ENCODE data around the gene NISCH.

Gene NISCH

DNA sequence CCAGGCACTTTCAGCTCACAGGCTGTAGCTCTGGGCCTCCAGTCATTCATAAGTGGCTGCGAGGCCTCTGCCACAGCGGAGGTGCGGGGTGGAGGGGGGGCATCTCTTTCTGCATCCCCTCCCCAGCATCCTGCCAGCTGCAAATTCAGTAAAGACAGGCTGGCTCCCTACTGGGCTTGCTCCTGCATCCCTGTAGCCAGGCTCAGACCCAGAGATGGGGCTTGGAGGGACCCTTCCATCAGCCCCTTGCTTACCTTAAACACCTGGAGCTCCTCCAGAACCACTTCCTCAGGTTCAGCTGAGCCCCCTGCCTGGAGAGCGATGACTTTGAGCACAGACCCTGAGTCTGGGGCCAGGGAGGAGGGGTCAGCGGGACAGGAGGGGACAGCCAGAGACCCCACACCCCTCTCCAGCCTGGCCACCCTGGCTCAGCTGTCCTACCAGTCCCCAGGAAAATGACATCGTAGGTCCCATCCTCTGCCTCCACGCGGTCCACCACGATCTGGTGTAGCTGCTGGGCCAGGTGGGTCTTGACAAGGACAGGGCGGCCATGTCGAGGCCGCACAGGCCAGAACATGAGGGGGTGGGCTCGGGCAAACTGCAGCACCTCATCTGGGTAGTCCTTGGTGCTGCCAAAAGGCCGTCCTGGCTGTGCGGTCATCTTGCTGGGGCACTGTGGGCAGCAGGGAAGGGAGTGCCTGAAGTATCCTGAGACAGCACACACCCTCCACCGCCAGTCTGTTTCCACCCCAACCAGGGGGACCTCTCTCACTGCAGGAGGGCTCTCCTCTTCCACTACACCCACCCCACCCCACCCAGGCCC lies 15.8 kb upstream of the NISCH start:
- H3K79me2 ChIP-seq (ENCODE audit: low read length): no peaks in the 10 kb centered on the region
- H4K20me1 ChIP-seq (ENCODE audit: insufficient read depth, low read length): no peaks in the 10 kb centered on the region
- H3K9ac ChIP-seq (ENCODE audit: low read length): no peak overlapping the region

DNA sequence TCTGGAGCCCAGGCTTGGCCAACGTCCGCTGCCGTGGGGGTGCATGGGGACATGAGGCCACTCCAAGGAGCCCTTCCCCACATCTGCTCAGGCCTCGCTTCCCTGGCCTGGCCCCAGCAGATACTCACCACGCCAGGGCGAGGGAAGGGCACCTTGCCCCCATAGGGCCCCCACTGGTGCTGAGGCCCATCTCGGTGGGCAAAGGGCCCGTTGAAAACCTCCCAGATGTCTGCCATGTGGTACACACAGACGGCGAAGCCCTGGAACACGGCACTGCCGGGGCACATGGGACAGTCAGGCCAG lies 15.2 kb upstream of the NISCH start:
- Histone ChIP-seq H3K27me3 (ENCODE audit: low read depth, low read length) (no peaks in the 10 kb centered on the region), H4K20me1 (ENCODE audit: insufficient read depth, low read length) (no peaks in the 10 kb centered on the region), H3K27ac (ENCODE audit: low read length) (no peak overlapping the region), H3K36me3 (replicated peaks; ENCODE audit: low read depth, low read length) (no peaks in the 10 kb centered on the region), H3K79me2 (ENCODE audit: low read length) (no peaks in the 10 kb centered on the region), H3K9me3 (ENCODE audit: insufficient read depth, low read length) (no peaks in the 10 kb centered on the region), H3K4me1 (ENCODE audit: low read length) (peaks cover 8% of the 10 kb centered on the region), H3K9ac (ENCODE audit: low read length) (no peak overlapping the region), H2AFZ (ENCODE audit: low read depth, low read length) (no peak overlapping the region), H3K4me3 (ENCODE audit: low read length) (no peak overlapping the region), H3K4me2 (ENCODE audit: low read length) (no peak overlapping the region)
- TF ChIP-seq, protein P1, sequence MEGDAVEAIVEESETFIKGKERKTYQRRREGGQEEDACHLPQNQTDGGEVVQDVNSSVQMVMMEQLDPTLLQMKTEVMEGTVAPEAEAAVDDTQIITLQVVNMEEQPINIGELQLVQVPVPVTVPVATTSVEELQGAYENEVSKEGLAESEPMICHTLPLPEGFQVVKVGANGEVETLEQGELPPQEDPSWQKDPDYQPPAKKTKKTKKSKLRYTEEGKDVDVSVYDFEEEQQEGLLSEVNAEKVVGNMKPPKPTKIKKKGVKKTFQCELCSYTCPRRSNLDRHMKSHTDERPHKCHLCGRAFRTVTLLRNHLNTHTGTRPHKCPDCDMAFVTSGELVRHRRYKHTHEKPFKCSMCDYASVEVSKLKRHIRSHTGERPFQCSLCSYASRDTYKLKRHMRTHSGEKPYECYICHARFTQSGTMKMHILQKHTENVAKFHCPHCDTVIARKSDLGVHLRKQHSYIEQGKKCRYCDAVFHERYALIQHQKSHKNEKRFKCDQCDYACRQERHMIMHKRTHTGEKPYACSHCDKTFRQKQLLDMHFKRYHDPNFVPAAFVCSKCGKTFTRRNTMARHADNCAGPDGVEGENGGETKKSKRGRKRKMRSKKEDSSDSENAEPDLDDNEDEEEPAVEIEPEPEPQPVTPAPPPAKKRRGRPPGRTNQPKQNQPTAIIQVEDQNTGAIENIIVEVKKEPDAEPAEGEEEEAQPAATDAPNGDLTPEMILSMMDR (IDR thresholded peaks at IDR 0.05; ENCODE audit: low read depth, low read length): no peak
- no peak for TF ChIP-seq EZH2phosphoT487 (IDR thresholded peaks at IDR 0.05; ENCODE audit: low read depth)

More for the DNA sequence above, 15.8 kb upstream of the NISCH start:
- H3K27me3 ChIP-seq (ENCODE audit: low read depth, low read length): no peaks in the 10 kb centered on the region; the same call in 1 of the 2 replicates
- H2AFZ ChIP-seq (ENCODE audit: low read depth, low read length): no peak overlapping the region
- H3K4me2 ChIP-seq (ENCODE audit: low read length): no peak overlapping the region
- H3K27ac ChIP-seq (ENCODE audit: low read length): no peak overlapping the region
- no peaks in the 10 kb centered on the region for H3K36me3 ChIP-seq (replicated peaks; ENCODE audit: low read depth, low read length)
- no peaks in the 10 kb centered on the region for H3K9me3 ChIP-seq (ENCODE audit: insufficient read depth, low read length)
- TF ChIP-seq, protein P1 (IDR thresholded peaks at IDR 0.05; ENCODE audit: low read depth, low read length): no peak
- no peak for TF ChIP-seq EZH2phosphoT487 (IDR thresholded peaks at IDR 0.05; ENCODE audit: low read depth)
- 0 out of 2 replicates have a peak, but pooled peaks cover 4% of the 10 kb centered on the region for H3K4me1 ChIP-seq (ENCODE audit: low read length)
- H3K4me3 ChIP-seq (ENCODE audit: low read length): no peak overlapping the region

DNA sequence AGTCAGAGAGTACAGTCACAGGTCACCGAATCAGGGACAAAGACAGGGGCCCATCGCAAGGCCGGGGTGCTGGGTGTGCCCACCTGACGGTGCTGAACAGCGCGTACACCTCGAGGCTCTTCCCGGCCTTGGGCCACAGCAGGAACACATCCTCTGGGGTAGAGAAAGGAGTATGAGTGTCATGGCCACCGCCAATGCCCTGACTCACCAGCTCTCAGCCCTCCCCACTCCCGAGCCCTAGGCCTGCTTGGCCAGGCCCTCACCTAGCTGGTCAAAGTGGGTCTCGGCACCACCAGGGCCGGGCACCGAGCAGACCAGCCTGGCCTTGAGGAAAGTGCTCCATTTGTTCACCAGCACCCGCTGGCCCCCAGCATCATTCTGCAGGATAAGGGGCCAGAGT lies 14.7 kb upstream of the NISCH start:
- no peak overlapping the region for H3K9ac ChIP-seq (ENCODE audit: low read length)
- H3K36me3 ChIP-seq (replicated peaks; ENCODE audit: low read depth, low read length): no peaks in the 10 kb centered on the region
- peaks cover 13% of the 10 kb centered on the region for H3K4me1 ChIP-seq (ENCODE audit: low read length)
- H3K27ac ChIP-seq (ENCODE audit: low read length): no peak overlapping the region
- H3K9me3 ChIP-seq (ENCODE audit: insufficient read depth, low read length): no peaks in the 10 kb centered on the region
- H2AFZ ChIP-seq (ENCODE audit: low read depth, low read length): no peak overlapping the region
- H3K79me2 ChIP-seq (ENCODE audit: low read length): no peaks in the 10 kb centered on the region
- no peak overlapping the region for H3K4me3 ChIP-seq (ENCODE audit: low read length)
- no peaks in the 10 kb centered on the region for H3K27me3 ChIP-seq (ENCODE audit: low read depth, low read length)
- no peak overlapping the region for H3K4me2 ChIP-seq (ENCODE audit: low read length)
- TF ChIP-seq EZH2phosphoT487 (IDR thresholded peaks at IDR 0.05; ENCODE audit: low read depth): no peak
- TF ChIP-seq, protein P1 (IDR thresholded peaks at IDR 0.05; ENCODE audit: low read depth, low read length): no peak
- no peaks in the 10 kb centered on the region for H4K20me1 ChIP-seq (ENCODE audit: insufficient read depth, low read length)

DNA sequence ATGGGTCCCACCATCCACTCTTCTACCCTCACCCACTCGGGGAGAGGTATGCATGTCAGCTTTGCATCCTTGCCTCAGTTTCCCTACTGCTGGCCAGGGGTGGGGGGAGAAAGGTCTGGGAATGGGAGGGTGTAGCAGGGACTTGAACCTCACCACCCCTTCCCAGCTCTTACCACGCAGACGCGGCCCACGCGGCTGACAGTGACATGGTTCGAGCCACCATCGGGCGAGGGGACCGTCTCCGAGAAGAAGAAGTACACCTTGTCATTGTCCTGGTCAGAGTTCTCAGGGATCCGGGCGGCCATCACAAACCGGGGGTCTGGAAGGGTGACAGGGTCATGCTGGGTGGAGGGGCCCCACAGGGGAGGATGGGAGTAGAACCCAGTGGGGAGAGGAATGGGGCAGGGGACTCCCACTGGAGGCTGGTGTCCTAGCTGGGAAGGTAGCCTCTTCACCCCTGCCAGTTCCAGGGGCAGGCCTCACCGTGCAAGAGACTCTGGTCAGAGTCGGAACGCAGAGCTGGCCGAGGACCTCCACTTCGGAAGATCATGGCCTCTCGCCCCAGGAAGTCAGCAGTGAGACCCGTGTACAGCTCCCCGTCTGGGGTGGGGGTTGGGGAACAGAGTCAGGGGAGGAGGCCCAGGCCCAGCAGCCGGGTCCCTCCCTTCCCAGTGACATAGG lies 14.2 kb upstream of the NISCH start:
- Histone ChIP-seq H3K4me2 (ENCODE audit: low read length) (no peak overlapping the region), H3K9me3 (ENCODE audit: insufficient read depth, low read length) (no peaks in the 10 kb centered on the region), H3K4me3 (ENCODE audit: low read length) (no peak overlapping the region), H3K27me3 (ENCODE audit: low read depth, low read length) (no peaks in the 10 kb centered on the region), H3K9ac (ENCODE audit: low read length) (no peak overlapping the region), H3K27ac (ENCODE audit: low read length) (no peak overlapping the region), H4K20me1 (ENCODE audit: insufficient read depth, low read length) (no peaks in the 10 kb centered on the region), H3K36me3 (replicated peaks; ENCODE audit: low read depth, low read length) (no peaks in the 10 kb centered on the region), H2AFZ (ENCODE audit: low read depth, low read length) (no peak overlapping the region), H3K79me2 (ENCODE audit: low read length) (no peaks in the 10 kb centered on the region), H3K4me1 (ENCODE audit: low read length) (peaks cover 18% of the 10 kb centered on the region)
- TF ChIP-seq EZH2phosphoT487 (IDR thresholded peaks at IDR 0.05; ENCODE audit: low read depth): no peak
- TF ChIP-seq, protein P1 (IDR thresholded peaks at IDR 0.05; ENCODE audit: low read depth, low read length): no peak

All from OCI-LY3 (cell line).